B cell (primary cell): ENCODE data around the gene FARP1.

Source experiments
- EZH2 ChIP-seq: IDR thresholded peaks from 2 replicates; pipeline ENCODE4 v1.6.1; 2012; ENCODE audit warnings: borderline replicate concordance, low read depth, mild to moderate bottlenecking, moderate library complexity, low read length; ENCODE audit not compliant: insufficient read depth, poor library complexity, severe bottlenecking
- TF ChIP-seq, protein P1 (sequence below): fragments of 200-600 bp; IDR thresholded peaks from one replicate; pipeline ENCODE4 v1.8.0; 2022; ENCODE audit warnings: antibody characterized with exemption, mild to moderate bottlenecking

DNA sequence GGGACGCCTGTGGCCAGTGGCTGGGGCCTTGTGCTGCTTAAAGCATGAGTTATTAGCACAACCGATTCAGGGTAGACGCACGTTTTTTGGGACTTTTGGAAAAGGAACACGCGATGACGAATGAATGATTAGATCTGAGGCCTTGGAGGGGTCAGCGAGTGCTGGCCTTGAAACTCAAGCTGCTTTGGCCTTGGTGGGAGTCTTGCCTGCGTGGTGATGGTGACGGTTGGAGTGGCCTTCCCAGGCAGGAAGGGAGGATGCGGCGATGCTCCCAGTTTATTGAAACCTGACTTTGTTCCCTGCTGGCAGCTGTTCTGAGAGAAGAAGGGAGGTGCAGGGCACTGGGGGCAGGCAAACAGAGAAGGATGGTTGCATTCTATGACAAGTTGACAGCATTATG lies 97.2 kb downstream of the FARP1 start:
- TF ChIP-seq, protein P1, sequence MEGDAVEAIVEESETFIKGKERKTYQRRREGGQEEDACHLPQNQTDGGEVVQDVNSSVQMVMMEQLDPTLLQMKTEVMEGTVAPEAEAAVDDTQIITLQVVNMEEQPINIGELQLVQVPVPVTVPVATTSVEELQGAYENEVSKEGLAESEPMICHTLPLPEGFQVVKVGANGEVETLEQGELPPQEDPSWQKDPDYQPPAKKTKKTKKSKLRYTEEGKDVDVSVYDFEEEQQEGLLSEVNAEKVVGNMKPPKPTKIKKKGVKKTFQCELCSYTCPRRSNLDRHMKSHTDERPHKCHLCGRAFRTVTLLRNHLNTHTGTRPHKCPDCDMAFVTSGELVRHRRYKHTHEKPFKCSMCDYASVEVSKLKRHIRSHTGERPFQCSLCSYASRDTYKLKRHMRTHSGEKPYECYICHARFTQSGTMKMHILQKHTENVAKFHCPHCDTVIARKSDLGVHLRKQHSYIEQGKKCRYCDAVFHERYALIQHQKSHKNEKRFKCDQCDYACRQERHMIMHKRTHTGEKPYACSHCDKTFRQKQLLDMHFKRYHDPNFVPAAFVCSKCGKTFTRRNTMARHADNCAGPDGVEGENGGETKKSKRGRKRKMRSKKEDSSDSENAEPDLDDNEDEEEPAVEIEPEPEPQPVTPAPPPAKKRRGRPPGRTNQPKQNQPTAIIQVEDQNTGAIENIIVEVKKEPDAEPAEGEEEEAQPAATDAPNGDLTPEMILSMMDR, result no peak
- TF ChIP-seq EZH2, result no peak
